ENCODE data around the gene CDK13.

The CDK13 gene

DNA sequence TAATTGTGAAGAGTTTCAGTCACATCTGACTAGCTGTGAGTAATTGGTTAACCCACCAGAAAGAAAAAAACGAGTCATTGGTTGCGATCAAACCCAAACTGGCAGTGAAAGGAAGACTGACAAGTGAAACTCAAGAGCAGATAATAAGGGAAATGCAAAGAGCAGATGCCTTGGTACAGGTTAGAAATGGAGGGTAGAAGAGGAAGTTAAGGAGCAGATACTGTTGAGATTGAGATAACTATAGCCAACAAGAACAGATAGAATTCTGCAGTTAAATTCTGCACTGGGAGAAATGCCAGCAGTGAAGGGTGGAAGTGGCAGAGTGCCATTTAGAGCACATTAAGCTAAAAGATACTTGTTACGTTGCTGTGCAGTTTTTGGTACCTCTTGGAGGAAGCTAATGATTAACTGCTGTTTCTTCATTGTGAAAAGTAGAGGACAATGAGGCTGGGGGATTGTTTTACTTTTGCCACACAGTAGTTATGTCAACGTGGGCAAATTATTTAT is 65.8 kb downstream of the CDK13 start:
- Histone ChIP-seq H3K27me3 (ENCODE audit: insufficient read depth, low read length) (no peaks in the 10 kb centered on the region), H3K4me1 (ENCODE audit: insufficient read depth, low read length) (no peaks in the 10 kb centered on the region), H3K27ac (ENCODE audit: low read depth, low read length) (no peak overlapping the region), H3K4me3 (ENCODE audit: low read length) (no peak overlapping the region), H3K36me3 (ENCODE audit: insufficient read depth, low read length) (peaks cover 37% of the 10 kb centered on the region), H3K9ac (ENCODE audit: low read depth, low read length) (no peak overlapping the region), H3K9me3 (ENCODE audit: insufficient read depth, low read depth, low read length) (no peaks in the 10 kb centered on the region)
- WGBS = 90% methylated on average over 4 of the region's 4 CpGs

DNA sequence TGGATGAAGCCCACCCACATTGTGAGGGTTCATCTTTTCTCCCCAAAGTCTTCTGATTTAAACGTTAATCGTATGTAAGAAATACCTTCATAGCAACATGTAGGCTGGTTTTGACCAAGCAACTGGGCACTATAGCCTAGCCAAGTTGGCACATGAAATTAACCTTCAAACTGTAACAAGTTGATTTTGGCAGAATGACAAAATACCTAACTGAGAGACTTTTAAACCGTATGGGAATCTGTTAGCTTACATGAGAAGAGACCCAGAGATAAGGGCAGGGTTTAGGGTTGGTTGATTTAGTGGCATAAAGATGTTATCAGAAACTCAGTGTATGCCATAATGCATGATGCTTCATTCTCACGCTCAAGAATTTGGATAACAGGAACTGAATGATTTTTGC is 69.5 kb downstream of the CDK13 start:
- H3K27me3 ChIP-seq (ENCODE audit: insufficient read depth, low read length) = no peaks in the 10 kb centered on the region
- H3K4me1 ChIP-seq (ENCODE audit: insufficient read depth, low read length) = no peaks in the 10 kb centered on the region
- H3K27ac ChIP-seq (ENCODE audit: low read depth, low read length) = no peak overlapping the region
- H3K9ac ChIP-seq (ENCODE audit: low read depth, low read length) = no peak overlapping the region
- 91% methylated on average over 4 of the region's 4 CpGs for WGBS
- H3K9me3 ChIP-seq (ENCODE audit: insufficient read depth, low read depth, low read length) = no peaks in the 10 kb centered on the region
- H3K36me3 ChIP-seq (ENCODE audit: insufficient read depth, low read length) = peaks cover 29% of the 10 kb centered on the region
- no peak overlapping the region for H3K4me3 ChIP-seq (ENCODE audit: low read length)

DNA sequence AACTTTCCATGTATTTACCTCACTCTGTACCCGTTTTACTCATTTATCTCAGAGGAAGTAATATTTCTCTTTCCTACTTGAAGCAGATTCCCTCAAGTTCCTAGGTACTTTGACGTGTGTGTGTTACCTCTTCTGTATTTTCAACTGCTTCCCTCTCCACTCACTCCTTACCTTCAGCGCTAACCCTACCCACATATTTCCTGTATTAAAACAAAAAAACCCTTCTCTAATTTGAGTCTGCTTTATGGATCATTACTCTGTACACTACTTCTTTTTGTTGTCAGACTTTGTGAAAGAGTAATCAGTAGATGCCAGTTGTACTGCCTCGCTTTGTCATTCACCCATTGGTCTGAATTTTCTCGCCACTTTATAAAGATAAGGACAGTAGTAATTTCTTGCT is 74.0 kb downstream of the CDK13 start:
- H3K9me3 ChIP-seq (ENCODE audit: insufficient read depth, low read depth, low read length) = no peaks in the 10 kb centered on the region
- H3K9ac ChIP-seq (ENCODE audit: low read depth, low read length) = no peak overlapping the region
- peaks cover 21% of the 10 kb centered on the region for H3K36me3 ChIP-seq (ENCODE audit: insufficient read depth, low read length)
- no peaks in the 10 kb centered on the region for H3K27me3 ChIP-seq (ENCODE audit: insufficient read depth, low read length)
- H3K4me1 ChIP-seq (ENCODE audit: insufficient read depth, low read length) = no peaks in the 10 kb centered on the region
- H3K4me3 ChIP-seq (ENCODE audit: low read length) = no peak overlapping the region
- 94% methylated on average over 4 of the region's 5 CpGs for WGBS
- H3K27ac ChIP-seq (ENCODE audit: low read depth, low read length) = no peak overlapping the region

DNA sequence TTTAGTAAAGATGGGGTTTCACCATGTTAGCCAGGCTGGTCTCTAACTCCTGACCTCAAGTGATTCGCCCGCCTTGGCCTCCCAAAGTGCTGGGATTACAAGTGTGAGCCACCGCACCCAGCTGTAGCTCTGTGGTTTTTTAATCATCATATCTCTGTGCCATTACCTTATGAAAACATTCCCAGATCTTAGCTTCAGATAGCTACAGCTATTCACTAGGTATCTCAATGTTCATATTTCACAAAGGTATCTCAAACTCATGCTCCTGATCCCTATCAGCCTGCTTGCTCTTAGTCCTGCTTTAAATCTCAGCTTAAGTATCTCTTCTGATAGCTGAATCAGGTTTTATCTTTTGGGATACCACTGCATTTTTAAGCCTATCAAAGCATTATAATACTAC is 74.8 kb downstream of the CDK13 start:
- over 99% methylated on average over 3 of the region's 3 CpGs for WGBS
- peaks cover 14% of the 10 kb centered on the region; the same call in 1 of the 2 replicates for H3K36me3 ChIP-seq (ENCODE audit: insufficient read depth, low read length)
- no peaks in the 10 kb centered on the region for H3K4me1 ChIP-seq (ENCODE audit: insufficient read depth, low read length)
- no peaks in the 10 kb centered on the region for H3K27me3 ChIP-seq (ENCODE audit: insufficient read depth, low read length)
- no peak overlapping the region for H3K9ac ChIP-seq (ENCODE audit: low read depth, low read length)
- no peak overlapping the region for H3K27ac ChIP-seq (ENCODE audit: low read depth, low read length)
- no peak overlapping the region for H3K4me3 ChIP-seq (ENCODE audit: low read length)
- H3K9me3 ChIP-seq (ENCODE audit: insufficient read depth, low read depth, low read length) = no peaks in the 10 kb centered on the region

DNA sequence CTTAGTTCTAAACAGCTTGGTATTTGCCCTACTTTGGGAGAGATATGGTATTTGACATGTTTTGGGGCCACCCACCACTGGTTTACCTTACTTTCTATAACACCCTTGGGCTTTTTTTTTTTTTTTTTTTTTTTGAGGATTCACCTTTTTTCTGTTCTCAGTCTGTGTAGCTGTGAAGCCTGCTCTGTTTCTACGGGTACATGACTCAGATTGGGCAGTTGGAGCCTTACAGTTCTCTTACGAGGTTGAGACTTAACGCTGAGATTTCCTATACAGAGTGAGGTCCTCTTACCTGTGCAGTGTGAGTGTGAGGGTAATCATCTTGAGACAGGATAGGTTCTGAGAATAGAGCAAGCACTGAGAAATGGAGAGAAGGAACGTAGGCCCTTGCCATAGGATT is 77.5 kb downstream of the CDK13 start:
- 96% methylated on average over 4 of the region's 4 CpGs for WGBS
- no peaks in the 10 kb centered on the region for H3K27me3 ChIP-seq (ENCODE audit: insufficient read depth, low read length)
- H3K9ac ChIP-seq (ENCODE audit: low read depth, low read length) = no peak overlapping the region
- H3K4me1 ChIP-seq (ENCODE audit: insufficient read depth, low read length) = no peaks in the 10 kb centered on the region
- H3K36me3 ChIP-seq (ENCODE audit: insufficient read depth, low read length) = peaks cover 17% of the 10 kb centered on the region; the same call in 1 of the 2 replicates
- no peak overlapping the region for H3K4me3 ChIP-seq (ENCODE audit: low read length)
- no peaks in the 10 kb centered on the region for H3K9me3 ChIP-seq (ENCODE audit: insufficient read depth, low read depth, low read length)
- H3K27ac ChIP-seq (ENCODE audit: low read depth, low read length) = no peak overlapping the region

DNA sequence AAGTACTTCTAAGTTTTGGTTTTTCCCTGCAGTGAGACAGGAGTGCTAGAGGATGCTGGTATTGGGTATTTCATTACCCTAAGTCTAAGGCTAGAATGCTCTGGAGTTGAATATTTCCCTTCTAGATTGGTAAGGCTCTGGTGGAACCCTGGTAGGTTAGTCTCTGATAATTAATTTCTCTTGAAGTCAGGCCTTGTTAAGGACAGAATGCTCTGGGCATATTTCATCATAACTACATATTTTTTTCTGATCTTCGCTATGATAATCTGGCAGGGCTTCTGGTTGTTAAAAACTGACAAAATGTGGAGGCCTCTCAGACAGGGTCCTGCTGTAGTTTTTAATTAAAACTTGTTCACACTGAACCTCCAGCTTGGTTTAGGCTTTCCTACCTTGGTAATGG is 83.8 kb downstream of the CDK13 start:
- Histone ChIP-seq H3K27me3 (ENCODE audit: insufficient read depth, low read length) (no peaks in the 10 kb centered on the region), H3K27ac (ENCODE audit: low read depth, low read length) (no peak overlapping the region), H3K9ac (ENCODE audit: low read depth, low read length) (no peak overlapping the region), H3K4me1 (ENCODE audit: insufficient read depth, low read length) (0 out of 2 replicates have a peak, but pooled peaks cover 4% of the 10 kb centered on the region), H3K9me3 (ENCODE audit: insufficient read depth, low read depth, low read length) (peaks cover 4% of the 10 kb centered on the region; the same call in 1 of the 2 replicates), H3K36me3 (ENCODE audit: insufficient read depth, low read length) (peaks cover 20% of the 10 kb centered on the region; the same call in 1 of the 2 replicates), H3K4me3 (ENCODE audit: low read length) (no peak overlapping the region)
- 100% methylated on average over 1 of the region's 1 CpG for WGBS

DNA sequence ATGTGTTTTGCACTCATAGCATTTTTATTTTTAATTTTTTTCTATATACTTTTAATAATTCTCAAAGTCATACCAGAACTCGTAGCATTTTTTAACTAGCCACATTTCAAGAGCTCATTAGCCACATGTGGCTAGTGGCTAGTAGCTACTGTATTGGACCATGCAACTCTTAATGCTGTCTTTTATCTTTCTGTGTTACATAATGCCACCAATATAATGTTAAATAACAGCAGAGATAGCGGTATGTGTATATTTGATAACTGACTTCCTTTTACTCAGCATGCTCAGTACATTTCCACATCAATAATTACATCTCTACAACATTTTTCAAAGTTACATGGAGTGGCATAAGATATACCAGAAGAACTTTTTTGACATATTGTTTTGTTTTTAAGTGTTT is 91.4 kb downstream of the CDK13 start:
- Histone ChIP-seq H3K36me3 (ENCODE audit: insufficient read depth, low read length) (peaks cover 13% of the 10 kb centered on the region; the same call in 1 of the 2 replicates), H3K27ac (ENCODE audit: low read depth, low read length) (no peak overlapping the region), H3K9ac (ENCODE audit: low read depth, low read length) (no peak overlapping the region), H3K27me3 (ENCODE audit: insufficient read depth, low read length) (no peaks in the 10 kb centered on the region), H3K4me1 (ENCODE audit: insufficient read depth, low read length) (no peaks in the 10 kb centered on the region), H3K9me3 (ENCODE audit: insufficient read depth, low read depth, low read length) (no peaks in the 10 kb centered on the region), H3K4me3 (ENCODE audit: low read length) (no peak overlapping the region)
- 100% methylated on average over 1 of the region's 2 CpGs for WGBS

DNA sequence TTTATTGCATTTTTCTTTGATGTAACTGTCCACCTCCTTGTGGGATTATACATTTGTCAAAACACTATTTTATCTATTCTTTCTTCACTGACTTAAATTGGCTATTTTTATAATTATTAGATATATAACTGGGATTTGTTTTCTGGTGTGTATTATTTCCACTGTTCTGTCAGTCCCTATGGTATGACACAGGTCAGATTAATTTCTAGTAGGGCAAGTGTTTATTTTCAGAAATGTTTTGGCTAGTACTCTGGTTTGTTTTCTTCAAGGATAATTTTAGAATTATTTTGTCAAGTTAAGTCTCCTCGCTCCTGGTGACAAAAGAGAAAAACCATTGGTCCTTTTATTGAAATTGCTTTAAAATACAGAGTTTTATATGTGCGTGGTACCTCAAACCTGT is 93.1 kb downstream of the CDK13 start:
- WGBS = 100% methylated on average over 2 of the region's 2 CpGs
- H3K9ac ChIP-seq (ENCODE audit: low read depth, low read length) = no peak overlapping the region
- no peaks in the 10 kb centered on the region for H3K27me3 ChIP-seq (ENCODE audit: insufficient read depth, low read length)
- H3K36me3 ChIP-seq (ENCODE audit: insufficient read depth, low read length) = peaks cover 24% of the 10 kb centered on the region
- no peaks in the 10 kb centered on the region for H3K4me1 ChIP-seq (ENCODE audit: insufficient read depth, low read length)
- H3K27ac ChIP-seq (ENCODE audit: low read depth, low read length) = no peak overlapping the region
- H3K9me3 ChIP-seq (ENCODE audit: insufficient read depth, low read depth, low read length) = no peaks in the 10 kb centered on the region
- no peak overlapping the region for H3K4me3 ChIP-seq (ENCODE audit: low read length)

DNA sequence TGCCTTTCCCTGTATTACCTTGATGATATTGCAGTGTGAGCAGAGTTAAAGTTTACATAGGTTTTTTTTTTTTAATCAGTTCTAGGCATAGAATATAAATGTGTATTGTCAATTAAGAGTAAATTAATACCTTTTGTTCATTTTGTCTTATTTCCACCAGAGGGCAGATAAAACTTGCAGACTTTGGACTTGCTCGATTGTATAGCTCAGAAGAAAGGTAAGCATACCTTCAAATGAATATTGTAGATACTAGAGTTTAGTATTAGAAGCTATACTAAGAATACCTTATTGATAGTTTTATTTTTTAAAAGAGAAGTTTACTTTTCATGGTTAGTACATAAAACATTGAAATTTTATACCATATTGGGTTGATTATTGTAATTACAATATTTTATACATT is 97.6 kb downstream of the CDK13 start:
- Histone ChIP-seq H3K9ac (ENCODE audit: low read depth, low read length) (no peak overlapping the region), H3K9me3 (ENCODE audit: insufficient read depth, low read depth, low read length) (no peaks in the 10 kb centered on the region), H3K27me3 (ENCODE audit: insufficient read depth, low read length) (no peaks in the 10 kb centered on the region), H3K4me1 (ENCODE audit: insufficient read depth, low read length) (no peaks in the 10 kb centered on the region), H3K4me3 (ENCODE audit: low read length) (no peak overlapping the region), H3K36me3 (ENCODE audit: insufficient read depth, low read length) (peaks cover 24% of the 10 kb centered on the region), H3K27ac (ENCODE audit: low read depth, low read length) (no peak overlapping the region)
- WGBS = no CpG with 5 or more reads among the region's 1 CpG

DNA sequence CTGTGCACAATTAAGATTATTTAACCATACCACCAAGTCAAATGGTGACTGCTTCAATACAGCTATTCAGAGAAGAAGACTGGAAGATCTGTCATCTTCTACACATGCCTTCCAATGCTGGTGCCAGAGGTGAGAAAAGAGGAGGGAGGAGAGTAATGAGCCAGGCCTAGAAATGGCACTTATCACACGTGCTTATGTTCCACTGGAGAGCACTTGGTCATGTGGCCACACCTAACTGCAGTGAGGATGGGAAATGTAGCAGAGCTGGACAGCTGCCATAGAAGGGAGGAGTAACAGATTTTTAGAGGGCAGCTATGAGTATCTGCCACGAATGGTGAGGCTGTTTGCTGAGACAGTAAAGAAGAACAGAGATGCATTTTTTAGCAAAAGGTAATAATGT is 107.2 kb downstream of the CDK13 start:
- no peak overlapping the region for H3K4me3 ChIP-seq (ENCODE audit: low read length)
- H3K9ac ChIP-seq (ENCODE audit: low read depth, low read length) = no peak overlapping the region
- H3K9me3 ChIP-seq (ENCODE audit: insufficient read depth, low read depth, low read length) = no peaks in the 10 kb centered on the region
- 90% methylated on average over 2 of the region's 2 CpGs for WGBS
- peaks cover 4% of the 10 kb centered on the region; the same call in 1 of the 2 replicates for H3K4me1 ChIP-seq (ENCODE audit: insufficient read depth, low read length)
- no peaks in the 10 kb centered on the region for H3K27me3 ChIP-seq (ENCODE audit: insufficient read depth, low read length)
- H3K27ac ChIP-seq (ENCODE audit: low read depth, low read length) = no peak overlapping the region
- peaks cover 15% of the 10 kb centered on the region for H3K36me3 ChIP-seq (ENCODE audit: insufficient read depth, low read length)

DNA sequence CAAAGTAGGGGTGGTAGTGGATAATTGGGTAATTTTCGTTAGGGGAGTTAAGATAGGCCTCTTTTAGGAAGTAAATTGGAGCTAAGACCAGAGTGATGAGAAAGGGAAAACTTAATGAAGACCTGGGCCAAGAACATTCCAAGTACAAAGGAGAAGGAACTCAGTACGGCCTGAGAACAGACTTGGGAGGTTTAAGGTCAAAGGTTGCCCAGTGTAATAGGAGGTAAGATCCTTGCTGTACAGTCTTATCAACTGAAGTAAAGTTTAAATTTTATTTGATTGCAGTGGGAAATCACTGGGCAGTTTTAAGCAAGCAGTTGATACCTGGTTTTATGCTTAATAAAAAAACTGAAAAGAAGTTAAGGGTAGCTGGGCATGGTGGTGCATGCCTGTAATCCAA is 108.0 kb downstream of the CDK13 start:
- peaks cover 22% of the 10 kb centered on the region for H3K36me3 ChIP-seq (ENCODE audit: insufficient read depth, low read length)
- H3K4me3 ChIP-seq (ENCODE audit: low read length) = no peak overlapping the region
- peaks cover 2% of the 10 kb centered on the region; the same call in 1 of the 2 replicates for H3K4me1 ChIP-seq (ENCODE audit: insufficient read depth, low read length)
- no peak overlapping the region for H3K27ac ChIP-seq (ENCODE audit: low read depth, low read length)
- H3K9ac ChIP-seq (ENCODE audit: low read depth, low read length) = no peak overlapping the region
- no peaks in the 10 kb centered on the region for H3K9me3 ChIP-seq (ENCODE audit: insufficient read depth, low read depth, low read length)
- no peaks in the 10 kb centered on the region for H3K27me3 ChIP-seq (ENCODE audit: insufficient read depth, low read length)
- WGBS = 91% methylated on average over 2 of the region's 2 CpGs

DNA sequence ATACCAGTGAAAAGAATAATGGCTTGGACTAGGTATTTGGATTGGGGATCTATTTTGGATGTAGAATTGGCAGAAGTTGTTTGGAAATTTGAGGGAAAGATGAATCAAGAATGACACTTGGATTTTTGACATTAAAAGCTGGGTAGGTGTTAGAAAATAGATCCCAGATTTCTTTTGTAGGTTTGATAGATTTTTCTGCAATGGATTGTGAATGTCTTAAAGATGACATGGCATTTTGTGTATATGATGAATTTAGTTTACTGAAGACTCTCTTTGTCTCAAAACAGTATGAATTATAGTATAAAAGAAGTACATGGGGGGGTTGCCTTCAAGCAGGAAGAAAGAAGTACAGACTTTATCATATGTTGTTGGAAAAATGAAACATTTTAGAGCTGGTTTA is 108.6 kb downstream of the CDK13 start:
- no peaks in the 10 kb centered on the region for H3K27me3 ChIP-seq (ENCODE audit: insufficient read depth, low read length)
- no peak overlapping the region for H3K27ac ChIP-seq (ENCODE audit: low read depth, low read length)
- H3K9me3 ChIP-seq (ENCODE audit: insufficient read depth, low read depth, low read length) = no peaks in the 10 kb centered on the region
- H3K36me3 ChIP-seq (ENCODE audit: insufficient read depth, low read length) = peaks cover 26% of the 10 kb centered on the region
- H3K9ac ChIP-seq (ENCODE audit: low read depth, low read length) = no peak overlapping the region
- no peaks in the 10 kb centered on the region for H3K4me1 ChIP-seq (ENCODE audit: insufficient read depth, low read length)
- no peak overlapping the region for H3K4me3 ChIP-seq (ENCODE audit: low read length)

Data from HUES64 (cell line).